ENCODE measurements around the gene SCARF1.
"Not testable (repeated sequence)": the region's sequence is repeated elsewhere in the genome, so short reads cannot be mapped to it uniquely, and the experiment has no call there.

DNA sequence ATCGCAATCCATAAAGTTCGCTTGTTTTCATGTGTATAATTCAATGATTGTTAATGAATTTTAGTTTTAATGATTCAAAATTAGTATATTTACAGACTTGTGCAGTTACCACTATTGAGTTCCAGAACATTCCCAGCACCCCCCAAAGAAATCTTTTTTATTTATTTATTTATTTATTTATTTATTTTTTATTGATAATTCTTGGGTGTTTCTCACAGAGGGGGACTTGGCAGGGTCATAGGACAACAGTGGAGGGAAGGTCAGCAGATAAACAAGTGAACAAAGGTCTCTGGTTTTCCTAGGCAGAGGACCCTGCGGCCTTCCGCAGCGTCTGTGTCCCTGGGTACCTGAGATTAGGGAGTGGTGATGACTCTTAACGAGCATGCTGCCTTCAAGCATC lies 42.9 kb upstream of the SCARF1 start:
- not testable (repeated sequence) for TF ChIP-seq CTCF (conservative IDR thresholded peaks at IDR 0.05; ENCODE audit: low read depth, low read length); EZH2 (IDR thresholded peaks at IDR 0.05; ENCODE audit: low read length, unreplicated experiment); EZH2phosphoT487 (IDR thresholded peaks at IDR 0.05; ENCODE audit: borderline replicate concordance, low read length)
